ENCODE results near the gene FBXL19.

Gene FBXL19

GRCh38 chr16:30967795-30968194 is 44.4 kb downstream of the FBXL19 start:
- Histone ChIP-seq H3K4me2 (ENCODE audit: low read length) (no peak overlapping the region), H3K9ac (no peak overlapping the region), H3K36me3 (ENCODE audit: control insufficient read depth, insufficient read depth, low read length) (no peaks in the 10 kb centered on the region), H3K9me3 (ENCODE audit: control insufficient read depth, low read length) (no peaks in the 10 kb centered on the region), H3K4me3 (ENCODE audit: low read depth, low read length) (no peak overlapping the region), H3K4me1 (no peaks in the 10 kb centered on the region), H3K79me2 (peaks cover 10% of the 10 kb centered on the region), H3K27me3 (ENCODE audit: control insufficient read depth, insufficient read depth, low read length) (no peaks in the 10 kb centered on the region), H2AFZ (no peak overlapping the region), H3K27ac (no peak overlapping the region)
- no peak for TF ChIP-seq CTCF (IDR thresholded peaks at IDR 0.05)

DNA sequence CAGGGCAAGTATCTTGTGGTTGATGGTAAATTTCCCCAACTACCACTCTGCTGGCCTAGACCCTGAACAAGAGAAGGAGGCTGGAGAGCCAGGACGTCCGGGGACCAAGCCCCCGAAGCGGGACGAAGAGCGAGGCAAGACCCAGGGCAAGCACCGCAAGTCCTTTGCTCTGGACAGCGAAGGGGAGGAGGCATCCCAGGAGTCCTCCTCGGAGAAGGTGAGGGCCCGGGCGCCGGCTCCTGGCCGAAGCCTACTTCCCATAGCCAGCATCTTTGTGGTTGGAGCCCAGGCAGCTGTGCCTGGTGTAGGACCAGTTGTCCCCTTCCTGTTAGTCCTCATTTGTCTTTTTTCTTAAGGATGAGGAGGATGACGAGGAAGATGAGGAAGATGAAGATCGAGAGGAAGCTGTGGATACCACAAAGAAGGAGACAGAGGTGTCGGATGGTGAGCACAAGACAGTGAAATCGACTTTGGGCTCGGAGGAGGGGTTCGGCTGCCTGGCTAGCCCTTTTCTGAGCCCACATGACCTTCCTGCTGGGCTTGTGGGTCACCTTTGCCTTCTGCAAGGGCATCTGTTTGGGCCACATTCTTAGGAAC is 46.0 kb downstream of the FBXL19 start:
- Histone ChIP-seq H3K4me2 (ENCODE audit: low read length) (no peak overlapping the region), H3K4me1 (no peaks in the 10 kb centered on the region), H3K27me3 (ENCODE audit: control insufficient read depth, insufficient read depth, low read length) (no peaks in the 10 kb centered on the region), H3K4me3 (ENCODE audit: low read depth, low read length) (no peak overlapping the region), H3K27ac (no peak overlapping the region), H3K9ac (no peak overlapping the region), H3K79me2 (peaks cover 16% of the 10 kb centered on the region), H3K9me3 (ENCODE audit: control insufficient read depth, low read length) (no peaks in the 10 kb centered on the region), H2AFZ (no peak overlapping the region), H3K36me3 (ENCODE audit: control insufficient read depth, insufficient read depth, low read length) (no peaks in the 10 kb centered on the region)
- no peak for TF ChIP-seq CTCF (IDR thresholded peaks at IDR 0.05)

GRCh38 chr16:30971298-30971697 is 47.9 kb downstream of the FBXL19 start:
- H3K9me3 ChIP-seq (ENCODE audit: control insufficient read depth, low read length), result no peaks in the 10 kb centered on the region
- H3K27me3 ChIP-seq (ENCODE audit: control insufficient read depth, insufficient read depth, low read length), result no peaks in the 10 kb centered on the region
- no peak overlapping the region for H3K27ac ChIP-seq
- H3K9ac ChIP-seq, result no peak overlapping the region
- H3K4me2 ChIP-seq (ENCODE audit: low read length), result no peak overlapping the region
- no peak overlapping the region for H2AFZ ChIP-seq
- peaks cover 14% of the 10 kb centered on the region for H3K79me2 ChIP-seq
- no peak for TF ChIP-seq CTCF (IDR thresholded peaks at IDR 0.05)
- H3K4me3 ChIP-seq (ENCODE audit: low read depth, low read length), result no peak overlapping the region
- H3K36me3 ChIP-seq (ENCODE audit: control insufficient read depth, insufficient read depth, low read length), result no peaks in the 10 kb centered on the region
- H3K4me1 ChIP-seq, result no peaks in the 10 kb centered on the region

- H3K4me3 ChIP-seq (ENCODE audit: low read depth, low read length), result no peak overlapping the region
- no peaks in the 10 kb centered on the region for H3K27me3 ChIP-seq (ENCODE audit: control insufficient read depth, insufficient read depth, low read length)
- peaks cover 13% of the 10 kb centered on the region for H3K79me2 ChIP-seq
- H3K4me2 ChIP-seq (ENCODE audit: low read length), result no peak overlapping the region
- H3K9ac ChIP-seq, result no peak overlapping the region
- H2AFZ ChIP-seq, result no peak overlapping the region
- no peak overlapping the region for H3K27ac ChIP-seq
- no peaks in the 10 kb centered on the region for H3K4me1 ChIP-seq
- no peak for TF ChIP-seq CTCF (IDR thresholded peaks at IDR 0.05)
- no peaks in the 10 kb centered on the region for H3K9me3 ChIP-seq (ENCODE audit: control insufficient read depth, low read length)
- no peaks in the 10 kb centered on the region for H3K36me3 ChIP-seq (ENCODE audit: control insufficient read depth, insufficient read depth, low read length)
Measured at GRCh38 chr16:30972872-30973271, 49.5 kb downstream of the FBXL19 start.

GRCh38 chr16:30974348-30974747 is 51.0 kb downstream of the FBXL19 start:
- H3K36me3 ChIP-seq (ENCODE audit: control insufficient read depth, insufficient read depth, low read length), result no peaks in the 10 kb centered on the region
- H3K4me1 ChIP-seq, result no peaks in the 10 kb centered on the region

More at GRCh38 chr16:30974348-30974747, 51.0 kb downstream of the FBXL19 start:
- no peaks in the 10 kb centered on the region for H3K9me3 ChIP-seq (ENCODE audit: control insufficient read depth, low read length)
- no peak overlapping the region for H3K4me2 ChIP-seq (ENCODE audit: low read length)
- H3K4me3 ChIP-seq (ENCODE audit: low read depth, low read length), result no peak overlapping the region
- no peaks in the 10 kb centered on the region for H3K27me3 ChIP-seq (ENCODE audit: control insufficient read depth, insufficient read depth, low read length)
- H3K79me2 ChIP-seq, result peaks cover 8% of the 10 kb centered on the region
- H2AFZ ChIP-seq, result no peak overlapping the region
- no peak overlapping the region for H3K9ac ChIP-seq
- TF ChIP-seq CTCF (IDR thresholded peaks at IDR 0.05), result no peak
- H3K27ac ChIP-seq, result no peak overlapping the region
